DND-41 (cell line): Measurements from ENCODE around the gene CACNA1A.

Experiments
- CTCF ChIP-seq: IDR thresholded peaks from 2 replicates; pipeline ENCODE4 v1.5.1; 2012; ENCODE audit warnings: borderline replicate concordance, low read length, moderate library complexity, mild to moderate bottlenecking; ENCODE audit not compliant: poor library complexity, severe bottlenecking; ENCODE audit errors: extremely low read depth
- EZH2 ChIP-seq: IDR thresholded peaks from 3 replicates; pipeline ENCODE4 v1.6.1; 2012; ENCODE audit warnings: borderline replicate concordance, low read depth, mild to moderate bottlenecking, moderate library complexity, low read length, inconsistent platforms; ENCODE audit not compliant: severe bottlenecking

- TF ChIP-seq CTCF (no peak), EZH2 (no peak)
These were observed 249.4 kb downstream of the CACNA1A start for GRCh38 chr19:13256918-13257317.
